Fibroblast of lung (primary cell): Measurements from ENCODE around the gene CFH. TPM values are rescaled to one million over a fixed set of nuclear protein-coding genes. Genes with fewer than 3 reads are reported as not detected.
A peak's percentile ranks its signal among the peaks of the same experiment; 100 is the strongest.
"Not testable (repeated sequence)": the region's sequence is repeated elsewhere in the genome, so short reads cannot be mapped to it uniquely, and the experiment has no call there.

Experiments used
- DNase-seq, 2 donors: peaks; one replicate each; pipeline versions ENCODE4 v3.0.0 to v3.0.0-alpha.2; 2010; ENCODE audit warnings: low read depth in 2 of 2
- H2AFZ ChIP-seq: 2 replicates; pipeline ENCODE4 v1.5.1; 2012; ENCODE audit warnings: low read length, control low read depth, inconsistent platforms
- H3K27ac ChIP-seq: 2 replicates; pipeline ENCODE4 v1.5.1; 2011; ENCODE audit warnings: low read length, control low read depth; ENCODE audit not compliant: insufficient read depth
- H3K27me3 ChIP-seq: 2 replicates; pipeline ENCODE4 v1.5.1; 2011; ENCODE audit warnings: mild to moderate bottlenecking, low read length; ENCODE audit not compliant: control insufficient read depth, insufficient read depth
- H3K36me3 ChIP-seq: 2 replicates; pipeline ENCODE4 v1.5.1; 2011; ENCODE audit warnings: low read length; ENCODE audit not compliant: control insufficient read depth, insufficient read depth
- H3K4me1 ChIP-seq: 2 replicates; pipeline ENCODE4 v1.5.1; 2011; ENCODE audit warnings: low read length; ENCODE audit not compliant: control insufficient read depth, insufficient read depth; ENCODE audit errors: extremely low read depth
- H3K4me2 ChIP-seq: 2 replicates; pipeline ENCODE4 v1.5.1; 2011; ENCODE audit warnings: low read length, control low read depth; ENCODE audit not compliant: insufficient read depth; ENCODE audit errors: extremely low read depth
- H3K4me3 ChIP-seq, 4 experiments: fragments of 200-600 bp in 1 of 4; sonication (generic) in 1 of 4; replicated peaks in 1 of 4; 2 replicates each; pipeline ENCODE4 v1.5.1; 2011 to 2016; ENCODE audit warnings: low read length in 4 of 4, low read depth in 3 of 4, mild to moderate bottlenecking in 3 of 4, control low read depth in 2 of 4, inconsistent platforms in 1 of 4, mixed read lengths in 1 of 4; ENCODE audit not compliant: insufficient read depth in 1 of 4; ENCODE audit errors: control extremely low read depth in 1 of 4
- H3K79me2 ChIP-seq: 2 replicates; pipeline ENCODE4 v1.5.1; 2012; ENCODE audit warnings: mild to moderate bottlenecking, low read length, inconsistent platforms; ENCODE audit not compliant: control insufficient read depth, insufficient read depth
- H3K9ac ChIP-seq: 2 replicates; pipeline ENCODE4 v1.5.1; 2011; ENCODE audit warnings: mild to moderate bottlenecking, low read length, control low read depth; ENCODE audit not compliant: insufficient read depth
- H3K9me3 ChIP-seq: 2 replicates; pipeline ENCODE4 v1.5.1; 2012; ENCODE audit warnings: low read depth, low read length; ENCODE audit not compliant: control insufficient read depth, insufficient read depth
- H4K20me1 ChIP-seq: 2 replicates; pipeline ENCODE4 v1.5.1; 2011; ENCODE audit warnings: low read length; ENCODE audit not compliant: control insufficient read depth, insufficient read depth; ENCODE audit errors: extremely low read depth
- CTCF ChIP-seq, 2 donors: IDR thresholded peaks in 1 of 2; conservative IDR thresholded peaks in 1 of 2; 1 replicate in 1 of 2; 2 replicates in 1 of 2; pipeline ENCODE4 v1.5.1; 2011 to 2012; ENCODE audit warnings: low read length in 2 of 2, control low read depth in 1 of 2, inconsistent platforms in 1 of 2, low read depth in 1 of 2, mild to moderate bottlenecking in 1 of 2
- EZH2 ChIP-seq: IDR thresholded peaks from 2 replicates; pipeline ENCODE4 v1.5.1; 2012; ENCODE audit warnings: low read length, control low read depth, mild to moderate bottlenecking; ENCODE audit errors: missing control alignments
- polyA plus RNA-seq, 2 donors: library from polyadenylated mRNA; depleted of rRNA in 1 of 2; stranded (reverse) in 1 of 2; unstranded in 1 of 2; fragments of >200 nt; gene quantifications; 2 replicates each; pipeline ENCODE4 v1.2.1, GENCODE V29; 2011 to 2012; ENCODE audit warnings: missing spikeins in 1 of 2
- total RNA-seq: library from RNA; depleted of rRNA; stranded (reverse); fragments of >200 nt; gene quantifications from 2 replicates; pipeline ENCODE4 v1.2.1, GENCODE V29; 2014

Gene CFH
- total and polyA plus RNA-seq, 2 donors (not counting 1 experiment from before 2014, with no cell fraction given): 83.0 to 237 TPM

- Histone ChIP-seq H3K9ac (no peak overlapping the region), H3K27me3 (no peaks in the 10 kb centered on the region), H3K79me2 (no peaks in the 10 kb centered on the region), H3K27ac (no peak overlapping the region), H3K4me1 (no peaks in the 10 kb centered on the region), H3K36me3 (no peaks in the 10 kb centered on the region), H3K4me2 (no peak overlapping the region), H2AFZ (no peak overlapping the region), H3K4me3 (no peak overlapping the region), H3K9me3 (no peaks in the 10 kb centered on the region), H4K20me1 (no peaks in the 10 kb centered on the region)
- DNase-seq: no peak
- TF ChIP-seq CTCF (conservative IDR thresholded peaks at IDR 0.05 in 1 of 2, IDR thresholded peaks at IDR 0.05 in 1 of 2; ENCODE audit: low read depth in 1 of 2, low read length in 2 of 2): no peak
- TF ChIP-seq EZH2: no peak
Measured at GRCh38 chr1:196777603-196778002, 125.8 kb downstream of the CFH start.

GRCh38 chr1:196779093-196779492 lies 127.2 kb downstream of the CFH start:
- no peak overlapping the region for H3K9ac ChIP-seq
- H3K27me3 ChIP-seq: no peaks in the 10 kb centered on the region
- no peaks in the 10 kb centered on the region for H4K20me1 ChIP-seq
- no peak for DNase-seq
- peak in 1 of 2 donors; percentile 7 for TF ChIP-seq CTCF (conservative IDR thresholded peaks at IDR 0.05 in 1 of 2, IDR thresholded peaks at IDR 0.05 in 1 of 2; ENCODE audit: low read depth in 1 of 2, low read length in 2 of 2)
- TF ChIP-seq EZH2: no peak
- no peak overlapping the region for H3K27ac ChIP-seq
- H3K4me2 ChIP-seq: no peak overlapping the region
- H3K9me3 ChIP-seq: no peaks in the 10 kb centered on the region
- H2AFZ ChIP-seq: no peak overlapping the region
- H3K79me2 ChIP-seq: no peaks in the 10 kb centered on the region
- no peaks in the 10 kb centered on the region for H3K36me3 ChIP-seq
- no peak overlapping the region for H3K4me3 ChIP-seq
- H3K4me1 ChIP-seq: no peaks in the 10 kb centered on the region

- H4K20me1 ChIP-seq, H3K36me3 ChIP-seq, H3K4me2 ChIP-seq, H3K27ac ChIP-seq, H3K27me3 ChIP-seq, H3K9me3 ChIP-seq, H3K79me2 ChIP-seq, DNase-seq, H3K9ac ChIP-seq, H3K4me1 ChIP-seq, H2AFZ ChIP-seq, H3K4me3 ChIP-seq: not testable (repeated sequence)
Measured at GRCh38 chr1:196791252-196791651, 139.4 kb downstream of the CFH start.

- not testable (repeated sequence) for H3K9me3 ChIP-seq, H3K4me2 ChIP-seq, H3K9ac ChIP-seq, H3K36me3 ChIP-seq, H3K79me2 ChIP-seq, H2AFZ ChIP-seq, H3K27ac ChIP-seq, H3K4me3 ChIP-seq, H3K27me3 ChIP-seq, H4K20me1 ChIP-seq, DNase-seq, H3K4me1 ChIP-seq
Measured at GRCh38 chr1:196794103-196794502, 142.3 kb downstream of the CFH start.

Other genes starting within 250 kb of the CFH start
- 6.4 and 8.1 TPM in 2 replicates for gene KCNT2, start 43.6 kb upstream of the CFH start, total RNA-seq
- 0.87 and 0.96 TPM in 2 replicates for gene KCNT2, start 43.6 kb upstream of the CFH start, polyA plus RNA-seq
- 0.17 and 0.26 TPM in 2 replicates for gene CFHR3, start 122.8 kb downstream of the CFH start, total RNA-seq
- not detected in 2 replicates for gene CFHR3, start 122.8 kb downstream of the CFH start, polyA plus RNA-seq
- gene CFHR1, start 167.7 kb downstream of the CFH start, total RNA-seq: under 0.01 and 0.50 TPM in 2 replicates
- gene CFHR1, start 167.7 kb downstream of the CFH start, polyA plus RNA-seq: 0.12 and 0.20 TPM in 2 replicates
- not detected in 2 replicates for gene CFHR4, start 236.0 kb downstream of the CFH start, total RNA-seq
- 0.06 TPM in 1 of 2 replicates, not detected in the other for gene CFHR4, start 236.0 kb downstream of the CFH start, polyA plus RNA-seq